GM18508 (cell line): Measurements from ENCODE around the gene CCDC186.

Source experiments
- ATAC-seq: cut with Tn5 transposase; IDR thresholded peaks from one replicate; pipeline ENCODE4 v1.9.1; 2021; ENCODE audit warnings: moderate number of reproducible peaks; ENCODE audit not compliant: insufficient read depth, unreplicated experiment

Gene CCDC186

GRCh38 chr10:114075093-114075492 lies 98.9 kb downstream of the CCDC186 start:
- ATAC-seq: no peak

- ATAC-seq: no peak
Observed at GRCh38 chr10:114073395-114074186, 100.4 kb downstream of the CCDC186 start.

- no peak for ATAC-seq
Observed at GRCh38 chr10:114071178-114071577, 102.8 kb downstream of the CCDC186 start.
